Erythroblast (primary cell): ENCODE data around the gene CXCR4.

Source experiments
- DNase-seq, 2 experiments: peaks; one replicate each; lab custom pipeline; 2025; lab: John Stamatoyannopoulos, UW
- GATA1 ChIP-seq: IDR thresholded peaks from 2 replicates; pipeline ENCODE4 v1.6.1; 2011; ENCODE audit warnings: low read depth, mild to moderate bottlenecking, control low read depth, low read length, moderate library complexity
- POLR2A ChIP-seq: IDR thresholded peaks from 2 replicates; pipeline ENCODE4 v1.6.1; 2011; ENCODE audit warnings: mild to moderate bottlenecking, low read length

The CXCR4 gene

GRCh38 chr2:136117909-136118818, at the start of gene CXCR4:
Gene CXCR4, minus strand, starts transcription at chr2:136118149. Its CDS starts 89 bp downstream, at chr2:136118060.
- peak; percentile 76 to 78 for DNase-seq
- no peak for TF ChIP-seq GATA1
- TF ChIP-seq POLR2A: no peak

GRCh38 chr2:136164280-136164776, 46.4 kb upstream of the CXCR4 start:
- no peak for TF ChIP-seq POLR2A
- no peak for TF ChIP-seq GATA1
- DNase-seq: no peak

- DNase-seq: no peak
- TF ChIP-seq POLR2A: no peak
- TF ChIP-seq GATA1: no peak
Measured at GRCh38 chr2:136162438-136162837, 44.5 kb upstream of the CXCR4 start.

- TF ChIP-seq GATA1 (no peak), POLR2A (no peak)
- no peak for DNase-seq
Measured at GRCh38 chr2:136156411-136156810, 38.5 kb upstream of the CXCR4 start.

- TF ChIP-seq POLR2A (no peak), GATA1 (no peak)
- DNase-seq: no peak
Measured at GRCh38 chr2:136154384-136154783, 36.4 kb upstream of the CXCR4 start.

- TF ChIP-seq GATA1 (no peak), POLR2A (no peak)
- DNase-seq: no peak
Measured at GRCh38 chr2:136151021-136151971, 33.3 kb upstream of the CXCR4 start.

GRCh38 chr2:136149011-136149410, 31.1 kb upstream of the CXCR4 start:
- no peak for DNase-seq
- TF ChIP-seq GATA1: no peak
- TF ChIP-seq POLR2A: no peak

GRCh38 chr2:136146564-136146963, 28.6 kb upstream of the CXCR4 start:
- no peak for TF ChIP-seq POLR2A
- TF ChIP-seq GATA1: no peak
- DNase-seq: no peak

- TF ChIP-seq POLR2A (no peak), GATA1 (no peak)
- peak; percentile 50 to 78 for DNase-seq
Measured at GRCh38 chr2:136143603-136144451, 25.9 kb upstream of the CXCR4 start.

- no peak for TF ChIP-seq POLR2A
- no peak for TF ChIP-seq GATA1
- DNase-seq: peak; percentile 68 to 70
Measured at GRCh38 chr2:136141510-136142149, 23.7 kb upstream of the CXCR4 start.

- peak; percentile 64 to 81 for DNase-seq
- TF ChIP-seq GATA1 (no peak), POLR2A (no peak)
Measured at GRCh38 chr2:136139631-136140030, 21.7 kb upstream of the CXCR4 start.

- TF ChIP-seq GATA1 (no peak), POLR2A (no peak)
- DNase-seq: no peak
Measured at GRCh38 chr2:136137982-136138381, 20.0 kb upstream of the CXCR4 start.

GRCh38 chr2:136136931-136137330, 19.0 kb upstream of the CXCR4 start:
- DNase-seq: no peak
- no peak for TF ChIP-seq GATA1
- no peak for TF ChIP-seq POLR2A
